GM23338 (cell line): ENCODE measurements around the gene CACNA2D3.

ENCODE experiments used
- CREB1 ChIP-seq: fragments of 250-450 bp; sonication (Bioruptor Pico); IDR thresholded peaks from 2 replicates; pipeline ENCODE4 v1.5.0; 2020; ENCODE audit warnings: low read depth, mild to moderate bottlenecking, moderate library complexity
- CTCF ChIP-seq, 2 experiments: fragments of 200-600 bp in 1 of 2; sonication (generic) in 1 of 2; conservative IDR thresholded peaks; 2 replicates each; pipeline versions ENCODE4 v1.5.1 to v1.6.1; 2016 to 2017; ENCODE audit warnings: antibody characterized with exemption in 2 of 2, low read depth in 2 of 2, mild to moderate bottlenecking in 2 of 2, moderate library complexity in 1 of 2
- ETS1 ChIP-seq: IDR thresholded peaks from 2 replicates; pipeline ENCODE4 v1.6.1; 2016; ENCODE audit warnings: antibody characterized with exemption
- EZH2 ChIP-seq: fragments of 200-600 bp; sonication (generic); IDR thresholded peaks from one replicate; pipeline ENCODE4 v1.8.0; 2017; ENCODE audit warnings: antibody characterized with exemption, mild to moderate bottlenecking, low read depth; ENCODE audit not compliant: unreplicated experiment
- EZH2phosphoT487 ChIP-seq: fragments of 200-600 bp; sonication (generic); IDR thresholded peaks from one replicate; pipeline ENCODE4 v1.8.1; 2018; ENCODE audit warnings: antibody characterized with exemption; ENCODE audit not compliant: unreplicated experiment
- JUNB ChIP-seq: IDR thresholded peaks from one replicate; pipeline ENCODE4 v1.6.1; 2016; ENCODE audit warnings: antibody characterized with exemption; ENCODE audit not compliant: unreplicated experiment
- POLR2AphosphoS5 ChIP-seq: IDR thresholded peaks from 2 replicates; pipeline ENCODE4 v1.6.1; 2016; ENCODE audit warnings: antibody characterized with exemption, low read depth
- STAT1 ChIP-seq: IDR thresholded peaks from one replicate; pipeline ENCODE4 v1.6.1; 2016; ENCODE audit warnings: antibody characterized with exemption; ENCODE audit not compliant: unreplicated experiment
- ZNF114 ChIP-seq: fragments of 250-450 bp; sonication (Bioruptor Pico); IDR thresholded peaks from 2 replicates; pipeline ENCODE4 v1.5.0; 2020; ENCODE audit warnings: mild to moderate bottlenecking, moderate library complexity
- ZNF331 ChIP-seq: fragments of 250-450 bp; sonication (Bioruptor Pico); IDR thresholded peaks from 2 replicates; pipeline ENCODE4 v1.5.0; 2020; ENCODE audit warnings: low read depth, mild to moderate bottlenecking, moderate library complexity
- TF ChIP-seq, protein P1 (sequence below): IDR thresholded peaks from one replicate; pipeline ENCODE4 v1.6.1; 2018; ENCODE audit warnings: antibody characterized with exemption; ENCODE audit not compliant: unreplicated experiment
- TF ChIP-seq, protein P2 (sequence below): fragments of 250-450 bp; sonication (Bioruptor Pico); IDR thresholded peaks from 2 replicates; pipeline ENCODE4 v1.5.0; 2020; ENCODE audit warnings: mild to moderate bottlenecking, moderate library complexity

GRCh38 chr3:54556630-54557029 lies 434.3 kb downstream of the CACNA2D3 start:
- TF ChIP-seq CTCF (conservative IDR thresholded peaks at IDR 0.05; ENCODE audit: low read depth in 2 of 2) (no peak), CREB1 (no peak), EZH2 (no peak), JUNB (no peak), ZNF331 (CRISPR knock-in tag) (no peak), POLR2AphosphoS5 (no peak), EZH2phosphoT487 (no peak), STAT1 (no peak), ETS1 (no peak), ZNF114 (CRISPR knock-in tag) (no peak)
- TF ChIP-seq, protein P1, sequence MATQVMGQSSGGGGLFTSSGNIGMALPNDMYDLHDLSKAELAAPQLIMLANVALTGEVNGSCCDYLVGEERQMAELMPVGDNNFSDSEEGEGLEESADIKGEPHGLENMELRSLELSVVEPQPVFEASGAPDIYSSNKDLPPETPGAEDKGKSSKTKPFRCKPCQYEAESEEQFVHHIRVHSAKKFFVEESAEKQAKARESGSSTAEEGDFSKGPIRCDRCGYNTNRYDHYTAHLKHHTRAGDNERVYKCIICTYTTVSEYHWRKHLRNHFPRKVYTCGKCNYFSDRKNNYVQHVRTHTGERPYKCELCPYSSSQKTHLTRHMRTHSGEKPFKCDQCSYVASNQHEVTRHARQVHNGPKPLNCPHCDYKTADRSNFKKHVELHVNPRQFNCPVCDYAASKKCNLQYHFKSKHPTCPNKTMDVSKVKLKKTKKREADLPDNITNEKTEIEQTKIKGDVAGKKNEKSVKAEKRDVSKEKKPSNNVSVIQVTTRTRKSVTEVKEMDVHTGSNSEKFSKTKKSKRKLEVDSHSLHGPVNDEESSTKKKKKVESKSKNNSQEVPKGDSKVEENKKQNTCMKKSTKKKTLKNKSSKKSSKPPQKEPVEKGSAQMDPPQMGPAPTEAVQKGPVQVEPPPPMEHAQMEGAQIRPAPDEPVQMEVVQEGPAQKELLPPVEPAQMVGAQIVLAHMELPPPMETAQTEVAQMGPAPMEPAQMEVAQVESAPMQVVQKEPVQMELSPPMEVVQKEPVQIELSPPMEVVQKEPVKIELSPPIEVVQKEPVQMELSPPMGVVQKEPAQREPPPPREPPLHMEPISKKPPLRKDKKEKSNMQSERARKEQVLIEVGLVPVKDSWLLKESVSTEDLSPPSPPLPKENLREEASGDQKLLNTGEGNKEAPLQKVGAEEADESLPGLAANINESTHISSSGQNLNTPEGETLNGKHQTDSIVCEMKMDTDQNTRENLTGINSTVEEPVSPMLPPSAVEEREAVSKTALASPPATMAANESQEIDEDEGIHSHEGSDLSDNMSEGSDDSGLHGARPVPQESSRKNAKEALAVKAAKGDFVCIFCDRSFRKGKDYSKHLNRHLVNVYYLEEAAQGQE, result no peak
- TF ChIP-seq, protein P2, sequence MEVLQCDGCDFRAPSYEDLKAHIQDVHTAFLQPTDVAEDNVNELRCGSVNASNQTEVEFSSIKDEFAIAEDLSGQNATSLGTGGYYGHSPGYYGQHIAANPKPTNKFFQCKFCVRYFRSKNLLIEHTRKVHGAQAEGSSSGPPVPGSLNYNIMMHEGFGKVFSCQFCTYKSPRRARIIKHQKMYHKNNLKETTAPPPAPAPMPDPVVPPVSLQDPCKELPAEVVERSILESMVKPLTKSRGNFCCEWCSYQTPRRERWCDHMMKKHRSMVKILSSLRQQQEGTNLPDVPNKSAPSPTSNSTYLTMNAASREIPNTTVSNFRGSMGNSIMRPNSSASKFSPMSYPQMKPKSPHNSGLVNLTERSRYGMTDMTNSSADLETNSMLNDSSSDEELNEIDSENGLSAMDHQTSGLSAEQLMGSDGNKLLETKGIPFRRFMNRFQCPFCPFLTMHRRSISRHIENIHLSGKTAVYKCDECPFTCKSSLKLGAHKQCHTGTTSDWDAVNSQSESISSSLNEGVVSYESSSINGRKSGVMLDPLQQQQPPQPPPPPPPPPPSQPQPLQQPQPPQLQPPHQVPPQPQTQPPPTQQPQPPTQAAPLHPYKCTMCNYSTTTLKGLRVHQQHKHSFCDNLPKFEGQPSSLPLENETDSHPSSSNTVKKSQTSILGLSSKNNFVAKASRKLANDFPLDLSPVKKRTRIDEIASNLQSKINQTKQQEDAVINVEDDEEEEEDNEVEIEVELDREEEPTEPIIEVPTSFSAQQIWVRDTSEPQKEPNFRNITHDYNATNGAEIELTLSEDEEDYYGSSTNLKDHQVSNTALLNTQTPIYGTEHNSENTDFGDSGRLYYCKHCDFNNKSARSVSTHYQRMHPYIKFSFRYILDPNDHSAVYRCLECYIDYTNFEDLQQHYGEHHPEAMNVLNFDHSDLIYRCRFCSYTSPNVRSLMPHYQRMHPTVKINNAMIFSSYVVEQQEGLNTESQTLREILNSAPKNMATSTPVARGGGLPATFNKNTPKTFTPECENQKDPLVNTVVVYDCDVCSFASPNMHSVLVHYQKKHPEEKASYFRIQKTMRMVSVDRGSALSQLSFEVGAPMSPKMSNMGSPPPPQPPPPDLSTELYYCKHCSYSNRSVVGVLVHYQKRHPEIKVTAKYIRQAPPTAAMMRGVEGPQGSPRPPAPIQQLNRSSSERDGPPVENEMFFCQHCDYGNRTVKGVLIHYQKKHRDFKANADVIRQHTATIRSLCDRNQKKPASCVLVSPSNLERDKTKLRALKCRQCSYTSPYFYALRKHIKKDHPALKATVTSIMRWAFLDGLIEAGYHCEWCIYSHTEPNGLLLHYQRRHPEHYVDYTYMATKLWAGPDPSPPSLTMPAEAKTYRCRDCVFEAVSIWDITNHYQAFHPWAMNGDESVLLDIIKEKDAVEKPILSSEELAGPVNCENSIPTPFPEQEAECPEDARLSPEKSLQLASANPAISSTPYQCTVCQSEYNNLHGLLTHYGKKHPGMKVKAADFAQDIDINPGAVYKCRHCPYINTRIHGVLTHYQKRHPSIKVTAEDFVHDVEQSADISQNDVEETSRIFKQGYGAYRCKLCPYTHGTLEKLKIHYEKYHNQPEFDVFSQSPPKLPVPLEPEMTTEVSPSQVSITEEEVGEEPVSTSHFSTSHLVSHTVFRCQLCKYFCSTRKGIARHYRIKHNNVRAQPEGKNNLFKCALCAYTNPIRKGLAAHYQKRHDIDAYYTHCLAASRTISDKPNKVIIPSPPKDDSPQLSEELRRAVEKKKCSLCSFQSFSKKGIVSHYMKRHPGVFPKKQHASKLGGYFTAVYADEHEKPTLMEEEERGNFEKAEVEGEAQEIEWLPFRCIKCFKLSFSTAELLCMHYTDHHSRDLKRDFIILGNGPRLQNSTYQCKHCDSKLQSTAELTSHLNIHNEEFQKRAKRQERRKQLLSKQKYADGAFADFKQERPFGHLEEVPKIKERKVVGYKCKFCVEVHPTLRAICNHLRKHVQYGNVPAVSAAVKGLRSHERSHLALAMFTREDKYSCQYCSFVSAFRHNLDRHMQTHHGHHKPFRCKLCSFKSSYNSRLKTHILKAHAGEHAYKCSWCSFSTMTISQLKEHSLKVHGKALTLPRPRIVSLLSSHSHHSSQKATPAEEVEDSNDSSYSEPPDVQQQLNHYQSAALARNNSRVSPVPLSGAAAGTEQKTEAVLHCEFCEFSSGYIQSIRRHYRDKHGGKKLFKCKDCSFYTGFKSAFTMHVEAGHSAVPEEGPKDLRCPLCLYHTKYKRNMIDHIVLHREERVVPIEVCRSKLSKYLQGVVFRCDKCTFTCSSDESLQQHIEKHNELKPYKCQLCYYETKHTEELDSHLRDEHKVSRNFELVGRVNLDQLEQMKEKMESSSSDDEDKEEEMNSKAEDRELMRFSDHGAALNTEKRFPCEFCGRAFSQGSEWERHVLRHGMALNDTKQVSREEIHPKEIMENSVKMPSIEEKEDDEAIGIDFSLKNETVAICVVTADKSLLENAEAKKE, result no peak
